Right ventricle myocardium superior (tissue), 1 donor: ENCODE measurements around the gene ATG2B. TPM values are rescaled to one million over a fixed set of nuclear protein-coding genes. Genes with fewer than 3 reads are reported as not detected.
A peak's percentile ranks its signal among the peaks of the same experiment; 100 is the strongest.

Experiments
- ATAC-seq: fragments of 200-7000 bp; cut with Tn5 transposase; one replicate; pipeline ENCODE4 v1.9.1; 2020; ENCODE audit warnings: mild to moderate bottlenecking; ENCODE audit not compliant: poor library complexity
- DNase-seq: peaks from one replicate; pipeline ENCODE4 v3.0.0-alpha.2; 2020
- intact Hi-C: fragments of 100-400 bp; cut with DNase I; formaldehyde crosslinking; loops from one replicate; pipeline ENCODE4 v1.11.2; 2022
- total RNA-seq: library from RNA; stranded (reverse); fragmentation: NEBNext Ultra II Directional; extraction: Animal tissue kit (Norgen Biotek cat#: 25700); gene quantifications from one replicate; pipeline ENCODE4 v1.2.1, GENCODE V29; 2021
- donor health status: DM: no; HTN: yes; CAD: no; lungs with severe emphysema.

The ATG2B gene
- total RNA-seq, 1 donor from 2014 or later: 10.9 TPM

DNA sequence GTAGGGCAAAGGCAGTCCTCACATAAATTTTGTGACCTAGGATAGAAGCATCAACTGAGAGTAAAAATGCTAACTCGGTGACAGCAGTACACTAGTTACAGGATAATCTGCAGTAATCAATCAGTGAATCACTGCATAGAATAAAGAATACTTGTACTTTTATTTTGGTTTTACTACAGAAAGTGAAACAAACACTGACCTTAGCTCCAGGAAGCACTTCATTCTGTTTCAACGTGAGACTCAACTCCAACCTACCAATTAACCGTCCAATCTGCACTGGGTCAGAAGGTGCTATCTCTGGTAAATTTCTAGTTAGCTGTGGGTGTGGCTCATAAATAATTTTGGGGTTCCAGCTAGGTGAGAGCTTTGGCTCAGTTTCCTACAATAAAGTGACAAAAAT is 21.8 kb downstream of the ATG2B start:
- intact Hi-C loops: no loop called here
- DNase-seq: no peak
- no peak for ATAC-seq

DNA sequence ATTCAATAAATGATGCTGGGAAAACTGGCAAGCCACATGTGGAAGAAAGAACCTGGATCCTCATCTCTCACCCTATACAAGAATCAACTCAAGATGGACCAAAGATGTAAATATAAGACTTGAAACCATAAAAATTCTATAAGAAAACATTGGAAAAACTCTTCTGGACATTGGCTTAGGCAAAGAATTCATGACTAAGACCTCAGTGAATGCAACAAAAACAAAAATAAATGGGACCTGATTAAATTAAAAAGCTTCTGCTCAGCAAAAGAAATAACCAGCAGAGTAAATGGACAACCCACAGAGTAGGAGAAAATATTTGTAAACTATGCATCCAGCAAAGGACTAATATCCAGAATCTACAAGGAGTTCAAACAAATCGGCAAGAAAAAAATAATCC is 24.6 kb downstream of the ATG2B start:
- no peak for DNase-seq
- ATAC-seq: no peak
- intact Hi-C loops: no loop called here

DNA sequence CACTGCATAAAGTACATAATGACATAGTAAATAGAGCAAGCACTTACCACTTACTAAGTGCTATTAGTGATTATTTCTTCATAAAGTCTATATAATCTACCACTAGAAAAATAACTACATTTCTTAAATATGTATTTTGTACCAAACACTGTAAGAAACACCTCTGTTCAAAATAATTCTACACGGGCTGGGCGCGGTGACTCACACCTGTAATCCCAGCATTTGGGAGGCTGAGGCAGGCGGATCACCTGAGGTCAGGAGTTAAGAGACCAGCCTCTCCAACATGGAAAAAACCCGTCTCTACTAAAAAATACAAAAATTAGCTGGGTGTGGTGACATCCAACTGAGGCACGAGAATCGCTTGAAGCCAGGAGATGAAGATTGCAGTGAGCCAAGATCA is 38.9 kb downstream of the ATG2B start:
- intact Hi-C loops: loop anchor here (10.0 kb wide), 1 partner anchor 241 kb away; no protein-coding TSS in a partner anchor
- ATAC-seq: no peak
- no peak for DNase-seq

DNA sequence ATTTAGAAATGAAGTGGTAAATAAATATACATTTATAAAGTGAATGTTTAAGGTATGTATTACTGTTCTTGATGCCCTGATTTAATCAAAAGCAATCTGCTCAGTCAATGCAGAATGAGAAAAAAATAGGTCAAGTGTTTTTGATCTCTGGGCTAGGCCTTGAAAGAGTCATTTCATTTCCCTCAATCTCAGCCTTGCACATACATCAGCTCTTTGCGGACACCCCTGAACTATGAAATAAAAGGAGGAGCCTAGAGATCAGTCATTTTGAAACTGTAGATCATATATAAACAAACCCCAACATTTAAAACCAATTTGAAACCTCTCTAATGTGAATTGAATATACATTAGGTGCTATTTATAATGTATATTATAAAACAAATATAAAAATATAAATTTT is 42.5 kb downstream of the ATG2B start:
- DNase-seq (no peak), ATAC-seq (no peak)
- intact Hi-C loops: loop anchor here (10.0 kb wide), 1 partner anchor 244 kb away; no protein-coding TSS in a partner anchor

DNA sequence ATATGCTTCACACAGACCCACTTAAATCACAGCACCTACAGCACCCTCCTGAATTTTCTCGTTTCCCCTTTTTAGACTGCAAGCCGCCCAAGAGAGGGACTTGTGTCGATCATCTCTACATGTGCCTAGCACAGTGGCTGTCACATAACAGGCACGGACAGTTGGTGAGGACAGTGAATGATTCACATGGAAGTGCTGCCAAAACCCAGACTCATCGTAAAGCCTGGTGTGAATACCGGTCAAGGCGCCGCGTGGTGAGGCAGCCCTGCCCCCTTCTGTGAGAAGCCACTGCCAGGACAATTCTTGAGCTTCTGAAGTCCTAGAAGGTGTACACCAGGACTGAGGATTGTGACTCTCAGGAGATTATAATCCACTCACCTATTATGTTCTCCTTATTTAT is 44.3 kb downstream of the ATG2B start:
- DNase-seq (no peak), ATAC-seq (no peak)
- intact Hi-C loops: no loop called here

DNA sequence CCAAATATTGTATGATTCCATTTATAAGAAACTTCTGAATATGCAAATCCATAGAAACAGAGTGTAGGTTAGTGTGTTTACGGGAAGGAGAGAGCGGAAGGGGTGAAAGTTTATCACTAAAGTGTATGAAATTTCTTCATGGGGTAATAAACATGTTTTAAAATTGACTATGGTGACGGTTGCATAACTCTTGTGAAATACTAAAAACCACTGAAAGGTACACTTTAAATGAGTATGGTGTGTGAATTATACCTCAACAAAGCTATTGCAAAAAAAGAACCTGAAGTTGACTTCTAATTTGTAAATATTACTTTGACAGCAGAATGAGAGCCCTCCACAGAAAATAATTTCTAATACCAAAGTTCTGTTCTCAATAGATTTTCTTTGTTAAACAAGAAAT is 47.1 kb downstream of the ATG2B start:
- intact Hi-C loops: no loop called here

DNA sequence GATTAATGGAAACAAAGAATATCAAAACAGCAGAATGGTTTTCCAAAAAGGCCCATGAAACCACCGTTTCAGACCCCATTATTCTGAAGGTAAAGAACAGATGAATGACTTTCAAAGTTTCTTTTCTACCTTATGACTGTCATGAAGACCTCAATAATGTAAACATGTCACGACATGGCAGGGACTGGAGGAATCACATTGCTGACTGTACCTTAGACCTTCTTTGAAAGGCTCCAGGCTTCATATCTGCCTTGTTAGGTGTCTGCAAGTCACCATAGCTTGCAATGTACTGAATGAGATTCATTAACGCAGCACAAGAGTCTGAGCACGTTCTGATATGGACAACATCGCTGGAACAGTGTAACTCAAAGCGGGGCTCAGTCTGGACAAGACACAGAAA is 52.2 kb downstream of the ATG2B start:
- intact Hi-C loops: no loop called here
- ATAC-seq: no peak
- DNase-seq: no peak

More for the DNA sequence above, 47.1 kb downstream of the ATG2B start:
- no peak for DNase-seq
- ATAC-seq: no peak

DNA sequence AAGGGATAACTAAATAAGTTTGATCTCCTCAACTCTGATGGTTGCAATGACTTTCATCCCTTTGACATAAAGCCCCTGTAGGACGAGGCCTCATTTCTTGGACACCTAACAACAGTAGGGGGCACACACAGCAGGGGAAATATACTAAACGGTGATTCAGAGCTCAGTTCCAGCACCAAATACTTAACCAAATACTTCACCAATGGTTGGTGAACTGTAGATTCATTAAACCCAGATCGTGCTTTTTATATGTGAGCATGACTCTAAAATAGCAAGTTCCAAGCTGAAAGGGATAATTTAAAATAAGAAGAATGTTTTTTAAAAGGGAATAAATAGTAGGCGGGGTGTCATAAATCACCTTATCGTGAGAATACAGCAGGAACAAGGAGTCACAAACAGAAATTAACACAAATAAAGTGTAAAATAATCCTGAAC is 53.2 kb downstream of the ATG2B start:
- intact Hi-C loops: no loop called here
- DNase-seq (no peak), ATAC-seq (no peak)

DNA sequence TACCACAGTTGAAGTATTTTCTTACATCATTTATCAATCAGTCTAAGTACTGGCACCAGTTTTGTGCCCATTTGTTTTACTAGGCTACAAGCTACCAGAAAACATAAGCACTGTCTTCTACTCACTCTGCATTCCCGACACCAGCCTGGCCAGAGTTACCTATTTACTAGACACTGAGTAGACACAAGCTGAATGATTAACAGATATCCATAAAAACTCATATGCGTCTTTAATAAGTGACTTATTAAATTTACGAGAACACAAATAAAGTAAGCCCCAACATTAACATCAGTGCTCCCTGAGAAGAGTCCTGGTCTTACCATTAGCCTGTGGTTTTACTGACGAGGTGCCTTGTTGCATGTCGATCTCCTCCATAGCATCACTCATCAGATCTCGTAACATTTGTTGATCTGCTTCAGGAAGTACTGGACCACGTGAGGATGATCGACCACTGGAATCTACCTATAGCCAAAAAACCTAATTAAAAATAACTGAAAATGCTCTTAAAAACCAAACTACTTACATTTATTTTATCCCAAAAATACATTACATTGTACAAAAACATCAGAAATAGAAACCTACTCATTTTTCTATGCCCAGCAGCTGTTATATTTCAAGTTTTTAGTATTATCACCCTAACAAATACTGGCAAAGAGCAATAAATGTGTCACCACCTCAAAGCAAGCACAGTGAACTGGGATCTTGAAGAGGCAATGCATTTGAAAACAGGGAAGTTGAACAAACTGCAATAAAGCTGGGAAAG is 53.8 kb downstream of the ATG2B start:
- DNase-seq (no peak), ATAC-seq (no peak)
- intact Hi-C loops: no loop called here

DNA sequence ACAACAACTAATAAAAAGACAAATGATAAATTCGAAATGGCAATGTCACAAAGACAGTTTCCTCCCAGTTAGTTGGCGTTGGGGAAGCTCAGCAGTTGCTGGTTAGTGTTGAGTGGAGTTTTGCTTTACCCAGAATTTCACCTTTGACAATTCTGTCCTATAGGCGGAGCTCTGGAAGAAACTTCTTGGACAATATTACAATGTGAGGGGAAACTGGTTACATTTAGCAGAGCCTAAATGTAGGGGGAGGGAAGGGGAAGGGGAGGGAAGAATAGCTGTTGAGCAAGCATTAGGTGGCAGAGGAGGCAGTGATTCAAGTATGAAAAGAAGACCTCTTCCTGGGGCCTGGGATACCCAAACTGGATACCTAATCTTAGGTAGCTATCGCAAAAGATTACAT is 55.7 kb downstream of the ATG2B start:
- ATAC-seq (no peak), DNase-seq (no peak)
- intact Hi-C loops: no loop called here

DNA sequence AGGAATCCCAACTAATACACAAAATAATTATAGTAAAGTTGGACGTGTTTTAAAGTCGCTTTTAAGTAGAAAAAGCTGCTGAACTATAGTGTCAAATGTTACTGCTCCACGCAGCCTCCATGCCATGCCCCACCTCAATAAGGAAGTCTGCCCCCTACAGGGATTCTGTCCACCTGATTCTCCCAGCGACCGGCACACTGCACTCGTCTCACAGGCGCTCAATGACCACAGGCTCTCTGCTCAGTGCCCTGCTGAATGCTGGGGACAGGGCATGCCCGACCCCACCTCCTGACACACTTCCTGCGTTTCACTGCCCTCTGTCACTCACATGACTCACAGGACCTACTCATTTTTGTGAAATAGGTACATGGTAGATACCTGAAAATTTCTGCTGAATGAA is 58.2 kb downstream of the ATG2B start:
- DNase-seq: no peak
- ATAC-seq: no peak
- intact Hi-C loops: no loop called here

DNA sequence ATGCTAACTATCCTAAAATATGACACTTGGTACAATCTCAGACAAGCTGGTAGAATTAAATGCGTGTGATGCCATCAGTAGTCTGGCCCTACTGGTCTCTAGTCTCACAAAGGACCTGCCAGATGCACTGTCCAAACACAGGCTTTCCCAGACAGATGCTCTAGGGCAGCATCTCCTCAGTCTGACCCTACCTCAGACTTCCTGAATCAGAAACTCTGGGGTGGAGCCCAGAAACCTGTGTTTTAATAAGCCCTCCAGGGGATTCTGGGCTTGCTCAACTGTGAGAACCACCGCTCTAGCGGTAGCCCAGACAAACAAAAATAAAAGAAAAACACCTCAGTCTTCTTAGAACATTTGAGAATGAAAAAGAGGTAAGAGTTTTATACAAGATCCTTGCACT is 59.2 kb downstream of the ATG2B start:
- intact Hi-C loops: no loop called here
- DNase-seq: no peak
- no peak for ATAC-seq

DNA sequence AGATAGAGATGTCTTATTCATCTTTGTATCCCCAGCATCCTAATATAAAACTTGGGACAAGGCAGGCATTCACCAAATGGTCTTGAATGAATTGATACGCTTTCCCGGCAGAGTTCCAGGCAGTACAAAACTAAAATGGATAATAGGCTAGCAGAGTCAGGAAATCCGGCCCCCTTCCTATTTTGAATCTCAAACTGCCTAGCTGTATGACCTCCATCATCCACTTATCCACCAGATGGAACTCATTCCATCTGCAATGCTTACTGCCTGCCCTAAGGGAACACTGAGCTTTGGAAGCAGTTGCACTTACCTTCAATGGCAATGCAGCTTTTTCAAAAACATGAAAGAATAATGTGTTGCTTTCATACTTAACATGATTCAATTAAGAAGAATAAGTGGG is 63.7 kb downstream of the ATG2B start:
- ATAC-seq (no peak), DNase-seq (no peak)
- intact Hi-C loops: loop anchor here (5.0 kb wide), 1 partner anchor 123 kb away; no protein-coding TSS in a partner anchor

DNA sequence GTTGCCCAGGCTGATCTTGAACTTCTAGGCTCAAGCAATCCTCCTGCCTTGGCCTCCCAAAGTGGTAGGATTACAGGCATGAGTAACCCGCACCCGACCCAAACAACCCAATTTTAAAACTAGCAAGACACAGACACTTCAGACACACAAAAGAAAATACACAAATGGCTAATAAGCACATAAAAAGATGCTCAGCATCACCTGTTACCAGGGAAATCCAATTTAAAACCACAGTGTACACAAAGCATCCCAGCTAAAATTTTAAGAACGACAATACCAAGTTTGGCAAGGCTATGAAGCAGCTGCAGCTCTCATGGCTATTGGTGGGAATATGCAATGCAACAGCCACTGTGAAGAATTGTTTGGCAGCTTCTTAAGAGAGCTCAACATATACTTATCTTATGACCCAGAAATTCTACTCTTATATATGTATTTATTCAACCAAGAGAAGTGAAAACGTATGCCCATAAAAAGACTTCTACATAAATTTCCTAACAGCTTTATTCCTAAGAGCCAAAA is 65.1 kb downstream of the ATG2B start:
- ATAC-seq (no peak), DNase-seq (no peak)
- intact Hi-C loops: loop anchor here (5.0 kb wide), 1 partner anchor 124 kb away; no protein-coding TSS in a partner anchor

DNA sequence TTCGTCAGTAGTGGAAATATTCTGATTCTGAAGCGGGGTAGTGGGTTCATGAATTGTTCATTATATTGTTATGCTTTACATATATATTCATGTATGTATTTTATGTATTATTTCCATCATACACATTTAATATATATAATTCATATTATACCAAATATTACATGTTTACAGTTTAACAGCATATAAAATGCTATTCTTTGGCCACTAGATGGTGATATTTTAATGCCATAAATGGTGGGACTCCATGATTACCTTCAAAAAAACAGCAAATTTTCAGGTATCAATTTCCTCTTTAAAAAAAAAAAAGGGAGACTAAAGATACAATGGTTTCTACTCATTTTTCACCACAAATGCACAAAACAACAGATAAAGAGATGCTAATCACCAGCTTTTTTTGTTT is 66.1 kb downstream of the ATG2B start:
- DNase-seq: no peak
- intact Hi-C loops: loop anchor here (5.0 kb wide), 1 partner anchor 125 kb away; no protein-coding TSS in a partner anchor
- ATAC-seq: no peak

DNA sequence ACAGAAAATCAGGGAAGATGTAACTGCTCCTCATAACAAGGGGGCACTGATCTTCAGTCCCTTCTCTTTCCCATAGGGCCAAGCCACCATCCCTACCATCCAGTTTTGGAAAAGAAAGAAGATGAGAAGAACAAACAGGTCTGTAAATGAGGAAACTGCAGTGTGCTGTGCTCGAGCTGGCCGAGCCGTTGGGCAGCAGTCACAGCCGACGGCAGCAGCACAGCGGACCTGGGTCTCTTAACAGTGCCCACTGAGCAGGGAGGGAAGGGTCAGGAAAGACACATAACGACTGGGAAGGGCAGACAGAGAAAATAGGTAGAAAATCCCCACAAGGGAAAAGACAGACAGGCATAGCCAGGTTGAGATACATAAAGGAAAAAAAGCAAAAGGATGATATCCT is 68.9 kb downstream of the ATG2B start:
- intact Hi-C loops: no loop called here
- no peak for ATAC-seq

DNA sequence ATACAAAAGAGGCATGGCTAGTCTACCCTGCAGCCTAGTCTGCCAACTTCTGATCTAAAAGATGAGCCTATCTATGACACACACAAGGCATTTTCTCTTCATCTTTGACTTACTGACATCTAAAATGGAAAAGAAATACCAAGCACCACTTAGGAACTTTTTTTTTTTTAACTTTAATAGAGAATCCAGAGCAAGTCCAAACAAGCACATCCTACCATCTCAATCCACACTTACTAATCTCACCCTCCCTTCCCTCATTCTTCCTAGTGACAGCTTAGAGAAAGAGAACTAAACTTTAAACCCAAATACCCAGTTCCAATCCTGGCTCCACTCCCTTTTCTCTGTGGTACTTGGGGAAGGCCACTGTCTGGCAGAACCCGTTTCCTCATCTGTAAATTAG is 75.3 kb downstream of the ATG2B start:
- DNase-seq (no peak), ATAC-seq (no peak)
- intact Hi-C loops: no loop called here

More for the DNA sequence above, 68.9 kb downstream of the ATG2B start:
- DNase-seq: no peak

DNA sequence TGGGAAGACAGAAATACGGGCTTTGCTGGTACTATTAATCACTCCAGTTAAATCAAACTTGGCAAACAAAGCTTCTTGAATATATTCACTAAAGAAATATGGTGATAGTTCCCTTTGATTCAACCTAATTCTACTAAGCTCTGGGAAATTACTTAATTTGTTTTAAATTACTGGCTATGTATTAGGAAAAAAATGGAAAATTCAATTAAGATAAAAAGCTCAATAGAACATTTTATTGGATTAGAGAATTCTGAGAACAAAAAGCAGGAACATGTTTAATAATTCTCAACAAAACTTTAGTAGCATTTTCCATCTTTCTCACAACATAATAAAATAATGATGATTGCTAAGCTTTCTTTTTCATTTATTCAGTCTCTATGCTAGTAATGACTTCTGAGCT is 76.9 kb downstream of the ATG2B start:
- intact Hi-C loops: no loop called here
- DNase-seq (no peak), ATAC-seq (no peak)

DNA sequence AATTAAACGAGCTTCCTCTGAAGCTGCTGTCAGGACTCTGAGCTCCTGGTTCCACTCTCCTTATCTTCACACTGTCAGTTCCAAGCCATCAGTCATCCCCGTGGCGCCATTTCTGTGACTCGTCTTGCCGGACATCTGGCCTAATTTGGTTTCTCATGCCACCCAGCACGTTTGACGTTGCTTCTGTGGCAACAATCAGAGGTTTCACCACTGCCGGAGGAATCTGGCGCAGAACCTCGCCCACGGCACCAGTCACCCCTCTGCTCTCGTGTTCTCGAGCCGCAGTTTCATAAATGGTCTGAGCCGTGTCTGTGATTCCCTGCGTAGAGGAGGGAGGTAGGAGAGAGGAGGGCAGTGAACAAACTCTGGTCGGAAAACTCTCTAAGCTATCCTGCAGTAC is 77.5 kb downstream of the ATG2B start:
- no peak for DNase-seq

DNA sequence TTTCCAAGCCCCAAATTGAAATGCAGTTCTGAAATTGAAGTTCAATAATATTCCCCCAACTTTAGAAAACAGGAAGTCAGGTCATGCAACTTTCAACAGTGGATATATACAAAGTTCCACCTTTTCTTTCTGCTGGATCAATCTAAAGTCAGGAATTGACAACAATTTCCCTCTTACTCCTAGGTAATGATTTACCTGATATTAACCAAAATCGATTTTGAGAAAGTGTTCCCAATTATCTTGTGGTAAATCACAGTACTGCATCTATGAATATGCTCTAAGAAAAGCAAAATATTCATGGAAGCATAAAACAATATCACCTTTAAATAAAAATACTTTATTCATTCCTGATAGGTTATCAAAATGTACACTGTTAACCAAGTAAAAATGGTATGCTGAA is 78.7 kb downstream of the ATG2B start:
- no peak for ATAC-seq
- DNase-seq: no peak
- intact Hi-C loops: no loop called here

More for the DNA sequence above, 77.5 kb downstream of the ATG2B start:
- peak; percentile 79 for ATAC-seq
- intact Hi-C loops: no loop called here
